Liver (tissue), 3 donors: ENCODE data around the gene DAPK1.

ENCODE experiments used
- EGR1 ChIP-seq, 2 donors: IDR thresholded peaks; 2 replicates each; pipeline ENCODE4 v1.6.1; 2016 to 2018; ENCODE audit warnings: antibody characterized with exemption in 2 of 2, low read depth in 2 of 2
- FOXA1 ChIP-seq: IDR thresholded peaks from 2 replicates; pipeline ENCODE4 v1.6.1; 2016; ENCODE audit warnings: antibody characterized with exemption
- GABPA ChIP-seq, 2 donors: IDR thresholded peaks in 1 of 2; conservative IDR thresholded peaks in 1 of 2; 2 replicates each; pipeline ENCODE4 v1.6.1; 2016; ENCODE audit warnings: antibody characterized with exemption in 2 of 2, mild to moderate bottlenecking in 1 of 2, moderate library complexity in 1 of 2
- JUND ChIP-seq, 2 donors: IDR thresholded peaks; 2 replicates each; pipeline ENCODE4 v1.6.1; 2016; ENCODE audit warnings: antibody characterized with exemption in 2 of 2
- RAD21 ChIP-seq, 2 donors: IDR thresholded peaks; 2 replicates each; pipeline ENCODE4 v1.6.1; 2016; ENCODE audit warnings: antibody characterized with exemption in 2 of 2, mild to moderate bottlenecking in 2 of 2
- RXRA ChIP-seq, 2 donors: IDR thresholded peaks; 2 replicates each; pipeline ENCODE4 v1.6.1; 2017 to 2018; ENCODE audit warnings: antibody characterized with exemption in 2 of 2, mild to moderate bottlenecking in 1 of 2
- SP1 ChIP-seq: IDR thresholded peaks from 2 replicates; pipeline ENCODE4 v1.6.1; 2018; ENCODE audit warnings: antibody characterized with exemption, mild to moderate bottlenecking
- TAF1 ChIP-seq: conservative IDR thresholded peaks from 2 replicates; pipeline ENCODE4 v1.6.1; 2016; ENCODE audit warnings: antibody characterized with exemption, mild to moderate bottlenecking
- YY1 ChIP-seq: IDR thresholded peaks from 2 replicates; pipeline ENCODE4 v1.6.1; 2016; ENCODE audit warnings: antibody characterized with exemption, mild to moderate bottlenecking
- TF ChIP-seq, protein P1 (sequence below): IDR thresholded peaks from 2 replicates; pipeline ENCODE4 v1.6.1; 2016; ENCODE audit warnings: antibody characterized with exemption
- TF ChIP-seq, protein P2 (sequence below): fragments of 150-350 bp; IDR thresholded peaks from 2 replicates; pipeline ENCODE4 v1.5.1; 2017; ENCODE audit warnings: improper control_type of control experiment, low read depth, low read length; ENCODE audit not compliant: missing input control
- TF ChIP-seq, protein P3 (sequence below): IDR thresholded peaks from 2 replicates; pipeline ENCODE4 v1.6.1; 2016; ENCODE audit warnings: antibody characterized with exemption
- TF ChIP-seq, protein P4 (sequence below): IDR thresholded peaks from 2 replicates; pipeline ENCODE4 v1.6.1; 2016; ENCODE audit warnings: antibody characterized with exemption, mild to moderate bottlenecking
- TF ChIP-seq, protein P5 (sequence below): IDR thresholded peaks from 2 replicates; pipeline ENCODE4 v1.6.1; 2016; ENCODE audit warnings: antibody characterized with exemption
- donor health status: healthy.
- donor health status: healthy.

DNA sequence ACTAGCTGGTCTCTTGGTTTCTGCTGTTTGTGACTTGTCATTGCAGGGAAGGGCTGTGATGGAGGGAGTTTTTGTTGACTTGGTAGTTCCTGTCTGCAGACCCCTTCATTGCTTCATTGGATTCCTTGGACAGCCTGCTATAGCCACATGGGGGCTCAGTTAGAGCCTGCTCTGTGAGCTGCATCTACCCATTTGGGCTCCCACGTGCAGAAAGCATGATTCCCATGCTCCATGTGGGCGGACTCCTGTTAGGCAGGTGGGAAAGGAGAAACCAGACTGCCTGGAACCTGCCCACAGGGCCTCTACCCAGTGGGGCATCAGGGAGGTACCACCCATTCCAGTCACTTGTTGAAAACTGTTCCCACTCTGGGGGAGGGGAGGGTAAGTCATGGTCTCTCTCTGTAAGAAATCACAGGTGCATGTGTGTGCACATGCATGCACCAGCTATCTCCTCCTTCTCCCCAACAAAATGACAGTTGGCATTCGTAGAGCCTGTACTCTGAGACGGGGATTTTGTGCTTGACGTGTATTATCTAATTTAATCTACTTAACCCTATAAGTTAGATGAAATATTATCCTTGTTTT lies 61.0 kb downstream of the DAPK1 start:
- TF ChIP-seq RAD21 (IDR thresholded peaks at IDR 0.05) (no peak), GABPA (IDR thresholded peaks at IDR 0.05 in 1 of 2, conservative IDR thresholded peaks at IDR 0.05 in 1 of 2) (no peak), TAF1 (no peak), FOXA1 (no peak), RXRA (IDR thresholded peaks at IDR 0.05) (no peak), SP1 (no peak), EGR1 (IDR thresholded peaks at IDR 0.05; ENCODE audit: low read depth in 2 of 2) (no peak), JUND (IDR thresholded peaks at IDR 0.05) (no peak), YY1 (no peak)
- TF ChIP-seq, protein P1, sequence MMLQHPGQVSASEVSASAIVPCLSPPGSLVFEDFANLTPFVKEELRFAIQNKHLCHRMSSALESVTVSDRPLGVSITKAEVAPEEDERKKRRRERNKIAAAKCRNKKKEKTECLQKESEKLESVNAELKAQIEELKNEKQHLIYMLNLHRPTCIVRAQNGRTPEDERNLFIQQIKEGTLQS, result no peak
- TF ChIP-seq, protein P2, sequence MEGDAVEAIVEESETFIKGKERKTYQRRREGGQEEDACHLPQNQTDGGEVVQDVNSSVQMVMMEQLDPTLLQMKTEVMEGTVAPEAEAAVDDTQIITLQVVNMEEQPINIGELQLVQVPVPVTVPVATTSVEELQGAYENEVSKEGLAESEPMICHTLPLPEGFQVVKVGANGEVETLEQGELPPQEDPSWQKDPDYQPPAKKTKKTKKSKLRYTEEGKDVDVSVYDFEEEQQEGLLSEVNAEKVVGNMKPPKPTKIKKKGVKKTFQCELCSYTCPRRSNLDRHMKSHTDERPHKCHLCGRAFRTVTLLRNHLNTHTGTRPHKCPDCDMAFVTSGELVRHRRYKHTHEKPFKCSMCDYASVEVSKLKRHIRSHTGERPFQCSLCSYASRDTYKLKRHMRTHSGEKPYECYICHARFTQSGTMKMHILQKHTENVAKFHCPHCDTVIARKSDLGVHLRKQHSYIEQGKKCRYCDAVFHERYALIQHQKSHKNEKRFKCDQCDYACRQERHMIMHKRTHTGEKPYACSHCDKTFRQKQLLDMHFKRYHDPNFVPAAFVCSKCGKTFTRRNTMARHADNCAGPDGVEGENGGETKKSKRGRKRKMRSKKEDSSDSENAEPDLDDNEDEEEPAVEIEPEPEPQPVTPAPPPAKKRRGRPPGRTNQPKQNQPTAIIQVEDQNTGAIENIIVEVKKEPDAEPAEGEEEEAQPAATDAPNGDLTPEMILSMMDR, result no peak
- TF ChIP-seq, protein P3, sequence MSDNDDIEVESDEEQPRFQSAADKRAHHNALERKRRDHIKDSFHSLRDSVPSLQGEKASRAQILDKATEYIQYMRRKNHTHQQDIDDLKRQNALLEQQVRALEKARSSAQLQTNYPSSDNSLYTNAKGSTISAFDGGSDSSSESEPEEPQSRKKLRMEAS, result no peak
- TF ChIP-seq, protein P4, sequence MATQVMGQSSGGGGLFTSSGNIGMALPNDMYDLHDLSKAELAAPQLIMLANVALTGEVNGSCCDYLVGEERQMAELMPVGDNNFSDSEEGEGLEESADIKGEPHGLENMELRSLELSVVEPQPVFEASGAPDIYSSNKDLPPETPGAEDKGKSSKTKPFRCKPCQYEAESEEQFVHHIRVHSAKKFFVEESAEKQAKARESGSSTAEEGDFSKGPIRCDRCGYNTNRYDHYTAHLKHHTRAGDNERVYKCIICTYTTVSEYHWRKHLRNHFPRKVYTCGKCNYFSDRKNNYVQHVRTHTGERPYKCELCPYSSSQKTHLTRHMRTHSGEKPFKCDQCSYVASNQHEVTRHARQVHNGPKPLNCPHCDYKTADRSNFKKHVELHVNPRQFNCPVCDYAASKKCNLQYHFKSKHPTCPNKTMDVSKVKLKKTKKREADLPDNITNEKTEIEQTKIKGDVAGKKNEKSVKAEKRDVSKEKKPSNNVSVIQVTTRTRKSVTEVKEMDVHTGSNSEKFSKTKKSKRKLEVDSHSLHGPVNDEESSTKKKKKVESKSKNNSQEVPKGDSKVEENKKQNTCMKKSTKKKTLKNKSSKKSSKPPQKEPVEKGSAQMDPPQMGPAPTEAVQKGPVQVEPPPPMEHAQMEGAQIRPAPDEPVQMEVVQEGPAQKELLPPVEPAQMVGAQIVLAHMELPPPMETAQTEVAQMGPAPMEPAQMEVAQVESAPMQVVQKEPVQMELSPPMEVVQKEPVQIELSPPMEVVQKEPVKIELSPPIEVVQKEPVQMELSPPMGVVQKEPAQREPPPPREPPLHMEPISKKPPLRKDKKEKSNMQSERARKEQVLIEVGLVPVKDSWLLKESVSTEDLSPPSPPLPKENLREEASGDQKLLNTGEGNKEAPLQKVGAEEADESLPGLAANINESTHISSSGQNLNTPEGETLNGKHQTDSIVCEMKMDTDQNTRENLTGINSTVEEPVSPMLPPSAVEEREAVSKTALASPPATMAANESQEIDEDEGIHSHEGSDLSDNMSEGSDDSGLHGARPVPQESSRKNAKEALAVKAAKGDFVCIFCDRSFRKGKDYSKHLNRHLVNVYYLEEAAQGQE, result no peak
- TF ChIP-seq, protein P5, sequence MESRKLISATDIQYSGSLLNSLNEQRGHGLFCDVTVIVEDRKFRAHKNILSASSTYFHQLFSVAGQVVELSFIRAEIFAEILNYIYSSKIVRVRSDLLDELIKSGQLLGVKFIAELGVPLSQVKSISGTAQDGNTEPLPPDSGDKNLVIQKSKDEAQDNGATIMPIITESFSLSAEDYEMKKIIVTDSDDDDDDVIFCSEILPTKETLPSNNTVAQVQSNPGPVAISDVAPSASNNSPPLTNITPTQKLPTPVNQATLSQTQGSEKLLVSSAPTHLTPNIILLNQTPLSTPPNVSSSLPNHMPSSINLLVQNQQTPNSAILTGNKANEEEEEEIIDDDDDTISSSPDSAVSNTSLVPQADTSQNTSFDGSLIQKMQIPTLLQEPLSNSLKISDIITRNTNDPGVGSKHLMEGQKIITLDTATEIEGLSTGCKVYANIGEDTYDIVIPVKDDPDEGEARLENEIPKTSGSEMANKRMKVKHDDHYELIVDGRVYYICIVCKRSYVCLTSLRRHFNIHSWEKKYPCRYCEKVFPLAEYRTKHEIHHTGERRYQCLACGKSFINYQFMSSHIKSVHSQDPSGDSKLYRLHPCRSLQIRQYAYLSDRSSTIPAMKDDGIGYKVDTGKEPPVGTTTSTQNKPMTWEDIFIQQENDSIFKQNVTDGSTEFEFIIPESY, result no peak
